NCI-H446 (cell line): ENCODE results near the gene PRSS21.

Source experiments
- DNase-seq, 2 experiments: peaks; one replicate each; lab custom pipeline; 2025; lab: John Stamatoyannopoulos, UW

Gene PRSS21

DNA sequence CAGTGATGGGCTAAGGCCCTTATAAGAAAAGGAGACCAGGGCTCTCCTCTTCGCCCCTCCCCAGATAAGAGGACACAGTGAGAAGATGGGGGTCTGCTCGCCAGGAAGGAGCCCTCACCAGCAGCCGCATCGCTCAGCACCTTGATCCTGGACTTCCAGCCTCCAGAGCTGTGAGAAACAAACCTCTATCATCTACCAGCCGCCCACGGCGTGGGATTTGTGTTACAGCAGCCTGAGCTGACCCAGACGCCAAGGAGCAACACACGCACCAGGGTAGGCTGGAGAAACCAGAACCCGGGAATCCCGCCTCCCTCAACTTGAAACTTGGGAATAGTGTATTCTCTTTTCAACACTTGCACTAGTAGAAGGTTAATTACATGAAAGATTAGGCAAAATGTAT lies 8.9 kb downstream of the PRSS21 start:
- no peak for DNase-seq

DNA sequence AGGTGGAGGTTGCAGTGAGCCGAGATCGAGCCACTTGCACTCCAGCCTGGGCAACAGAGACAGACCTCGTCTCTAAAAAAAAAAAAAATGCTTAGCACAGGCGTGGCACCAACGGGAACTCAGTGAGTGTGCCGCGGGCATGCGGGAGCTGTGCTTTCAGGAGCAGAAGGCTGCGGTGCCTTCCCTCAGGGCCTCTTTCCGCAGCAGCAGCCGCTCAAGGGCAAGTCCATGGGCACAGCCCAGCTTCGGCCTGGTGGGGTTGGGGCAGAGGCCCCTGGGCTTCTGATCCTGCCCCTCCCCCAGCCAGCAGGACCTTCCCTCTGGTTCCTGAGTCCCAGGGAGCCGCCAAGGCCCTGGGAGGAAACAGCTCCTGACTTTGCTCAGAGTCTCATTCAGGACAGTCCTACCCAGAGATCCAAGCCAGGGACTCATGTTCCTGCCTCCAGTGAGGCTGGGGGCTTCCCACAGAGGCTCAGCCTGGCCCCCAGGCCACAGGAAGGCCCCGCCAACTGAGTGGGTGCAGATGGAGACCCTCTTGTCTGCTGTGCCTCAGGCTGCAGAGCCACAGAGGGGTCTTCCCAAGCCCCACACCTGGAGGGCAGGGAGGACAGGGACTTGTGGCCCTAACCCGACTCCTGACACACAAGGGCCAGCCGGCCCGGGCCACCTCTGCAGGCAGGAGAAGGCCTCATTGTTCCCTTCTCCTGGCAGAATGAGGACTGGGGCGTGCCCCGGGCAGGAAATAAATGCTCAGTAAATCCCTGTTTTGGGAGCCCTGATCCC lies 9.7 kb downstream of the PRSS21 start:
- DNase-seq = no peak

GRCh38 chr16:2827374-2827791 lies 10.3 kb downstream of the PRSS21 start:
- DNase-seq = no peak

DNA sequence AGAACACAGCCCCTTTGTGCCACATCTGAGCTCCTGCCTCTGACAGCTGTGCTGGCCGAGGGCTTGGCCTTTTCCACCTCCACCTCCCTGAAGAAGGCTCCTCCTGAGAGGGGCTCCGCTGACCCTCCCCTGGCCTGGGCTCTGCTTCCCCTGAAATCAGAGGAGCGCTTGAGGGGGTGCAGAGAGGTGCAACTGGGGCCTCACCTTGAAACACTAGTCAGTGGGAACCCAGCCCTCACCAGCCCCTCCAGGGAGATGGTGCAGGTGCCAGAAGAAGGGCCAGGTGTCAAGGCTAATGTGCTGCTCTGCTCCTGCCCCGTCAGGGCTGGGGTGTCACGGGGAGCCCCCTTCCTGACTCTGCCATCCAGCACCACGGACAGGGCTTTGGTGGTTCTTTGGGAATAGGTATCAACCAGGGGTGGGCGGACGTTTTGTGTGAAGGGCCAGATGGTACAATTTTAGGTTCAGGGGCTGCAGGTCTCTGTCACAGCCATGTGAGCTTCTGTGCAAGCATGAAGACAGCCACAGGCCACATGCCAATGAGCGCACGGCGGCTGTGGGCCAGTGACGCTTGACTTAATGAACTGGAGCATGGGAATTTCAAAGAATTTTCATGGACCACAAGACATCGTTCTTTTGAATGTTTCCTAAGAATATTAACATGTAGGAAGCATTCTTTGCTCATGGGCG lies 10.9 kb downstream of the PRSS21 start:
- no peak for DNase-seq

GRCh38 chr16:2828521-2828840 lies 11.4 kb downstream of the PRSS21 start:
- DNase-seq = no peak

- DNase-seq = no peak
Measured at GRCh38 chr16:2828876-2829430, 11.9 kb downstream of the PRSS21 start.

DNA sequence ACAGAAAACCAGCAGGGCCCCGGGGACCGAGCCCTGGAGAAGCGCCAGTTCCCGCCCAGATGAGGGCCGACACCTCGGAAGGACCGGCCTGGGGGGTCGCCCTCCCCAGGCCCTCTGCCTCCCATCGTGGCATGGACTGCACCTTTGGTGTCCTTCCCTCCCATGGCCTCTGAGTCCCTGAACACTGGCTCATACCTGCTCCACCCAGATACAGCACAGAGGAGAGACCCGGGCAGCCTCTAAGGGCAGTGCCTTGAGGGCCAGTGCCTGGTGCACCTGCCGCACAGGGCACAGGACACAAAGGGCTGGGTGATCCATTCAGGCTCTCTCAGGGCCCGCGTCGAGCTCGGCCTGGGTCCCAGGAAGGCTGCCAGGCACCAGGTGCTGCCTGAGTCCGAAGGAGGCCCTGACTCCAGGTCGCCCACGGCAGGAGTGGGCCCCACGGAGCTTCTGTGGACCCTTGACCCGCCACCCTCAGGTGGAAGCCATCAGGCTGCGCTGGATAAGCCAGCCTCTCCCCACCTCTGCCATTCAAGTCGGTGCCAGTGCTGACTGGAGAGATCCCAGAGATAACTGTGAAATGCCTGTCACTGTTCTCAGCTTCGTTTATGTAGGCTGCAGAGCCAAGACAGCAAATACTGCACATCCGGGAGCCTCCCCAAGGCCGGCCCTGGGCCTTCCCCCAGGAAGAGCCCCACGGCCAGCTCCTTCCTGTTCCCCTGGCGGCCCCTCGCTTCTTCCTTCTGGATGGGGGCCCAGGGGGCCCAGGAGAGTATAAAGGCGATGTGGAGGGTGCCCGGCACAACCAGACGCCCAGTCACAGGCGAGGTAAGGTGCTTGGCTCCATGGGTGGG lies 12.7 kb downstream of the PRSS21 start, which contains the start of gene ZG16B:
TSS of gene ZG16B (plus strand) at position 803 of the 854 bp plus-strand sequence. CDS start 139 bp downstream, outside the sequence.
- DNase-seq = no peak

- DNase-seq = no peak
Measured at GRCh38 chr16:2830355-2830695, 13.3 kb downstream of the PRSS21 start.

GRCh38 chr16:2831203-2831602 lies 14.2 kb downstream of the PRSS21 start:
- DNase-seq = no peak

- DNase-seq = no peak
Measured at GRCh38 chr16:2833776-2834175, 16.7 kb downstream of the PRSS21 start.

DNA sequence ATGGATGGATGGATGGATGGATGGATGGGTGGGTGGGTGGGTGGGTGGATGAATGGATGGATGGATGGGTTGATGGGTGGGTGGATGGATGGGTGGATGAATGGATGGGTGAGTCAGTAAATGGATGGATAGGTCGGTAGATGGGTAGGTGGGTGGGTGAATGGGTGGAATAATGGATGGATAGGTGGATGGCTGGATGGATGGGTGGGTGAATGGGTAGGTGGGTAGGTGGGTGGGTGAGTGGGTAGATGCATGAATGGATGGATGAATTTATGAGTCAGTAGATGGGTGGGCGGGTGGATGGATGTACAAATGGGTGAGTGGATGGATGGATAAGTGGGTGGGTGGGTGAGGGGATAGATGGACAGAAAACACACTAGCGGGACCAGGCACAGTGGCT lies 17.9 kb downstream of the PRSS21 start:
- no peak for DNase-seq

DNA sequence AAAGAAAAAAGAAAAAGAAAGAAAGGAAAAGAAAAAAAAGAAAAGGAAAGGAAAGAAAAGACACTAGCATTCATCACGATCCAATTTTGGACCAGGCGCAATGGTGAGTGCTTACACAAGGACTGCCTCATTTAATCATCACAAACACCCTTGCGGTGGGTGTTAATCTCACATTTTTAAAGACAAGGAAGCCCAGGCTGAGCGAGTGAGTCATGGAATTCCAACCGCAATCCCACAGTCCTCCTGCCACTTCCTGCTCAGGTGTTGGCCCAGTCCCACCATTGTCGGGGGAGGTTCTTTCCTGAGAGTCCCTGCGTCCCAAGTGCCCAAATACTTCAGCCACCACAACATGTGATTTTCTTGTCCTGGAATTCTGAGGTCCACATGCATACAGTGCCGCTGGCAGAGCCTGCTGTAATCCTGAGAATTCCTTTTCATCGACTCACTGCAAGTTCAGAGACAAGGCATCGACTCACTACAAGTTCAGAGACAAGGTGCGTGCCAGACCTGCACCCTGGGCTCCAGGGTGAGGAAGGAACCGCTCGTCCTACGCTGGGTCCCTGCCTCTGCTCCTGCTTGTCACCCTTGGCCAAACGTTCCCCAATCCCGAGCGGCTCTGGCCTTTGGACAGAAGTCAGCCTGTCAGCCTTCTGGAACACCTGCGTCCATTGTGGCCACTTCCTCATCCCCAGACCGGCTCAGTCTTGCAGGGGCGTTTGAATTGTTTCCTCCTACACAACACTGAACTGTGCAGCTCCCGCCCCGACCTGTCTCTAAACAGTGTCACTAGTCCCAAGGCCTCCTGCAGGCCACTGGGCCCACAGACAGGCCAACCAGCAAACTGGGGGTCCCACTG lies 18.8 kb downstream of the PRSS21 start:
- DNase-seq = no peak

DNA sequence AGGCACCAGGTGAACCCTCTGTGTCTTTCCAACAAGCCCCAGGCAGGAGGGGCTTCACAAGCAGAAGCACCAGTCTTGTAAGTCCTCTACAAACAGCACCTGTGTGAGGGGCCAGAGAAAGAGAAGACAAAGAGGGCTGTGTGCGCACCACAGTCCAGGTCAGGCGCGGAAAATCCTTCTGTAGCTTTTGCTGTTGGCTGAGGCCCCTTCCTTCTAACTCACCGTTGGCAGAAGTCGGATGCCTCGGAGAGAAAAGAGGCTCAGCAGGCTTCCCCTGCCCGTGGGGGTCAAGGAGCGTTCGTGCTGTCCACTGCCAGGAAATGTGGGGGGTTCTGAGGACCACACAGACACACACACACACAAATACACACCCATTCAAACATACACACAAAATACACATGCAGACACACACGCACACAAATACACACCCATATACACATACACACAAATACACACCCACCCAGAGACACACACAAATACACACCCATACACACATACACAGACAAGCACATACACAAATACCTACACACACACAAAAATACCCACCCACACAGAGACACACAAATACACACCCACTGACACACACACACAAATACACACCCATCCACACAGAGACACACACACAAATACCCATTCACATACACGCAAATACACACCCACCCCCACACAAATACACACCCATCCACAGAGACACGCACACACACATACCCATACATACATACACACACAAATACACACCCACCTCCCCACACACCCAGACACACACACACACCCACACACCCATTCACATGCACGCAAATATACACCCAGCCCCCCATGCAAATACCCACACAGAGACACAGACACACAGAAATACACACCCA lies 19.8 kb downstream of the PRSS21 start:
- no peak for DNase-seq

DNA sequence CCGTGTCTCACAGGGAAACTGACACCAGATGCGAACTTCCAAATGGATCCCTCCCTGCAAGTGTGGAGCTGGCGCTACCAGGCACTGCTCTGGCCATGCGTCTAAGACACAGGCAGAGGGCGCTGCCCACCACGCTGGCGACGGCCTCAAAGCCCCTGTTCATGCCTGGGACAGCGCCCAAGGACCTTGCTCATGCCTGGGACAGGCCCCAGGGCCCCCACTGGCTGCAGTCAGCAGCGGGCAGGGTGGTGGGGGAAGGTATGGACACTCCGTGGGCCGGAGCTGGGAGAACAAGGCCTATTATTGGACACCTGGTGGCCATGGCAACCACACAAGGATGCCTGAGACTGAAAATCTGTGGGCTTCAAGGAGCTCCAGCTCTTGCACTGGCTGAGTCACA lies 21.9 kb downstream of the PRSS21 start:
- DNase-seq = peak; percentile 13 to 67

- no peak for DNase-seq
Measured at GRCh38 chr16:2839650-2840450, 22.8 kb downstream of the PRSS21 start.

DNA sequence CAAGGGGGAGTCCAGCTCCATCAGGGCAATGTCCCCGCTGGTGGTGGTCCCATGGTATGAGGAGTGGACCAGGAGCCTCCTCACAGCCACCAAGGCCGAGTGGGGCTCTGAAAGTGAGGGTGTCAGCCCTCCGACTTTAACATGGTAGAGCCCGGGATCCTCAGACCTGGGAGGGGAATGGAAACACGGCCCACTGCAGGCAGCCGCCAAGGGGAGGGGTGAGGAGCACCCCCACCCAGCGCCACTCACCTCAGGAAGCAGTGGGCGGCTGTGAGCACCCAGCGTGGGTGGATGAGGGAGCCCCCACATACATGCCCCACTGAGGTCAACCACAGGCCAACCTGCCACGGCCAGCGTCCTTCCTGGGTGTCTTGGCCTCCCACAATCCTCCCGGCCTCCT lies 23.9 kb downstream of the PRSS21 start:
- DNase-seq = no peak

GRCh38 chr16:2841606-2842339 lies 24.7 kb downstream of the PRSS21 start:
- no peak for DNase-seq

DNA sequence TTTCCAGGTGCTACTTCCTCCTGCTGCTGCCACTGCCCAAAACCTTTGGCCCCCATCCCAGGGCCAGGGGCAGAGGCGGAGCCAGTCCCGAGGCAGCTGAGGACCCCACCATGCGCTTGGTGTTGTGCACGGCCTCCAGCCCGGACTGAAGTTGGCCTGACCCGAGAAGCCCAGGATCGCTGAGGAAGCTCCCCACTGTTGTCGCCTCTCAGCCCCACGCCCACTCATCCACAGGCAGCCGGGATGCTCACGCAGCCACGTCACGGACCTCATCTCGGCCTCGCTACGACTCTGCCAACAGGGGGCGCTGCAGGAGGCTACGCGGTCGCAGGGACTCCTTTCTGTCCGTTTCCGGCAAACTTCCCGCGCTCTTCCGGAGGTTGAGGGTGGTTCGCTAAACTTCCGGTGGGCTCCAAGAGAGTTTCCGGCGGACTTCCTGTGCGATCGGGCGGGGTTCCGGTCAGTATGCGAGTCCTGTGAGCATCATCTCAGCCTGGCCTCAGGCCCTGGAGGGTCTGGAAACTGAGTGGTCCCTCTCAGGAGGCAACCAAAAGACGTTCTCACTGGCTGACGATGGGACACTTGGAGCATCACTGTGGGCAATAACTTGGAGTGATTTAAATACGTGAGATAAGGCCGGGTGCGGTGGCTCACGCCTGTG lies 25.4 kb downstream of the PRSS21 start:
- DNase-seq = peak in 1 of 2 experiments; percentile 15
